SJSA1 (cell line): Measurements from ENCODE around the gene GABPB2. TPM values are rescaled to one million over a fixed set of nuclear protein-coding genes. Genes with fewer than 3 reads are reported as not detected.

Source experiments
- DNase-seq, 2 experiments: peaks; one replicate each; pipeline ENCODE4 v3.0.0-alpha.2; 2015 to 2020; ENCODE audit warnings: low spot score in 2 of 2, low read depth in 1 of 2
- H3K27ac ChIP-seq: fragments of 250-450 bp; sonication (Bioruptor Pico); 2 replicates; pipeline ENCODE4 v1.5.1; 2020; ENCODE audit warnings: mild to moderate bottlenecking, moderate library complexity
- H3K27me3 ChIP-seq: fragments of 250-450 bp; sonication (Bioruptor Pico); replicated peaks from 2 replicates; pipeline ENCODE4 v1.5.1; 2020; ENCODE audit warnings: mild to moderate bottlenecking, moderate library complexity
- H3K36me3 ChIP-seq: fragments of 250-450 bp; sonication (Bioruptor Pico); 2 replicates; pipeline ENCODE4 v1.5.1; 2020; ENCODE audit warnings: mild to moderate bottlenecking
- H3K4me1 ChIP-seq: fragments of 250-450 bp; sonication (Bioruptor Pico); replicated peaks from 2 replicates; pipeline ENCODE4 v1.6.1; 2021; ENCODE audit warnings: mild to moderate bottlenecking
- H3K4me3 ChIP-seq: fragments of 250-450 bp; sonication (Bioruptor Pico); 2 replicates; pipeline ENCODE4 v1.5.1; 2020; ENCODE audit warnings: mild to moderate bottlenecking
- H3K9me3 ChIP-seq: fragments of 250-450 bp; sonication (Bioruptor Pico); replicated peaks from 2 replicates; pipeline ENCODE4 v1.5.1; 2020; ENCODE audit warnings: mild to moderate bottlenecking
- total RNA-seq: library from RNA; depleted of rRNA; stranded (reverse); fragments of >200 nt; shearing (Covaris generic); gene quantifications from 2 replicates; pipeline ENCODE4 v1.2.3, GENCODE V29; 2014

Gene GABPB2
- total RNA-seq, 1 experiment from 2014 or later, result 9.3 TPM

DNA sequence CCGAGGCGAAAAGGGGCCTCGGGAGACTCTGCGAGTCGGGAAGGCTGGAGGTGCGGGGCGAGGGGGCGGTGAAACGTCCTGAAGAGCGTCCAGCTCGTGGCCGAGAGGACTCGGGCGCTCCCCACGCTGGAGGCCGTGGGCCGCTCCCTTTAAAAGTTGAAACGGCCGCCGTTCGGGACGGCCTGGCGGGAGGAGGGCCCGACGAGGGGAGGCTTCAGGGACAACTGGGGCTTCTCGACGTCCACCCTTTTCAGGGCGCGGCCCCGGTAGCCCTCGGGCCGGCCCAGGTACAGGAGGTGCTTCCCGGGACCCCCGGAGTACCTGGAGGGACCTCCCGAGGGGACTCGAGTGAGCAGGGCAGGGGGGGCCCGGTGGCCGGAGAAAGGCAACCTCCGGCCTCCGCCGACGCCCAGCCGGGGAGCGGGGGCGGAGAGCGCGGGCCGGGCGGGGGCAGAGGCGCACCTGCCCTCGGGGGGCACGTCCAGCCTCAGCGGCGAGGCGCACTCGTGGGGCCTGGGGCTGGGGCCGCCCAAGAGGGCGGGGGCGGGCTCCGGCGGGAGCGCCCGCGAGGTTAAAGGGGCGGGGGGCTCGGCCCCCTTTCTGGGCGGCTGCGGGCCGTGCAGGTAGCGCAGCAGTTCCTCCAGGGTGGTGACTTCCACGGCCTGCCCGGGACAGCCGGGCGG is 61.9 kb downstream of the GABPB2 start:
- no peaks in the 10 kb centered on the region for H3K36me3 ChIP-seq
- no peak for DNase-seq
- H3K9me3 ChIP-seq, result no peaks in the 10 kb centered on the region
- H3K4me1 ChIP-seq, result no peaks in the 10 kb centered on the region
- no peak overlapping the region for H3K27ac ChIP-seq
- no peak overlapping the region for H3K4me3 ChIP-seq
- H3K27me3 ChIP-seq, result no peaks in the 10 kb centered on the region

GRCh38 chr1:151133018-151133806 is 62.7 kb downstream of the GABPB2 start:
- DNase-seq, result no peak
- H3K27ac ChIP-seq, result no peak overlapping the region
- H3K36me3 ChIP-seq, result no peaks in the 10 kb centered on the region
- H3K4me1 ChIP-seq, result no peaks in the 10 kb centered on the region
- H3K9me3 ChIP-seq, result no peaks in the 10 kb centered on the region
- no peak overlapping the region for H3K4me3 ChIP-seq
- H3K27me3 ChIP-seq, result no peaks in the 10 kb centered on the region

DNA sequence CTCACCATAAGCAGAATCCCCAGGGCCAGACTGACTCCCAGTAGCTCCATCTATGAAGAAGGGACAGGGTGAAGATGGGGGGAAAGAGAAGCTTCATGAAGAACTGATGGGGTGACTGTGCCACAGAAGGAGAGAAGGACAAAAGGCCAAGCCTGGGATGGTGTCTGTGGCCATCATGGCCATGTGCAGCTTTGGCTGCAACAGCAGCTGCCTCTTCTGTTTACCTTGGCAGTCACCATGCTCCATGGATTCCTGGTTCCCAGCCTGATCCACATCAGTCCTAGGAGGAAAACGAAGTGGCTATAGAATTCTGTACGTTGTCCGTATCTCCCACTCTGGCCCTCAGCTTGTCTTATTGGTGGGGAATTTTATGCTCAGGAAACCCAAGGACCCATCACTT is 63.8 kb downstream of the GABPB2 start:
- Histone ChIP-seq H3K27me3 (no peaks in the 10 kb centered on the region), H3K4me3 (no peak overlapping the region)
- DNase-seq, result no peak

DNA sequence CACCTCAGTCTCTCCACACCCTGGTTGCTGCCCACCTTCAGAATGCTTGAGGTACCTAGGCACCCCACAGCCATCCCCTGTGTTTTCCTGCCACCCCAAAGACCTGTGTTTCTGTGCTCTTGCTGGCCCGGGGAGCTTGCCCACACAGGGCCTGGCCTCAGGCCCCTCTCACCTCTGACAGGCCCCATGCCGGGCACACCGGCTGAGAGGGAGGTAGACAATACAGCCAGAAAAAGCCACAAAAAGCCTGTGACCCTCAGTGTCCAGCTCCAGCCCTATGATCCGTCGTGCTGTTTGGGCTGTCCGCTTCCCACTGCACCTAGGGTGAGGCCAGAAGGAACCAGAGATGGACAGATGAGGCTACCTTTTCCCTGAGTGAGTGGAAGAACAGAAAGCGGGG is 64.4 kb downstream of the GABPB2 start:
- H3K36me3 ChIP-seq, result no peaks in the 10 kb centered on the region
- no peaks in the 10 kb centered on the region for H3K4me1 ChIP-seq
- no peaks in the 10 kb centered on the region for H3K27me3 ChIP-seq
- no peak overlapping the region for H3K27ac ChIP-seq
- DNase-seq, result no peak
- H3K9me3 ChIP-seq, result no peaks in the 10 kb centered on the region
- H3K4me3 ChIP-seq, result no peak overlapping the region

More for the DNA sequence above, 63.8 kb downstream of the GABPB2 start:
- no peaks in the 10 kb centered on the region for H3K36me3 ChIP-seq
- H3K27ac ChIP-seq, result no peak overlapping the region
- no peaks in the 10 kb centered on the region for H3K9me3 ChIP-seq
- H3K4me1 ChIP-seq, result no peaks in the 10 kb centered on the region

GRCh38 chr1:151135433-151136385 is 65.1 kb downstream of the GABPB2 start:
- DNase-seq, result no peak

DNA sequence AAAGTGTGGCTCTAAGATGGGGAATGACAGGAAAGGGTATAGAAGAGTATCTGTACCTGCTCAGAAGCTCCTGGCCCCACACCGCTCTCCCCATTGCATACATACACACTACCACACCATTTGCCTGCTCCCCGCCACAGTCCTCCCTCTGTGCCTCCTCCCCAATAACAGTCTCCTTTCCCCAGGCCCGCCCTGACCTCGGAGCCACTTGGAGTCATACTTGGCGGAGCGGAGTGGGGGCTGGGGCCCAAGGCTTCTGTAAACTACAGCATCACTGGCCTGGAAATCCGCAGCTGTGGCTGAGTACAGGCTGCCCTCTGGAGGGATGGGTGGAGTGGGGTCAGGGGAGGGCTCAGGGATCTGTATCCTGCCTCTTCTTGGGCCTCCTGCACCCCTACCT is 67.2 kb downstream of the GABPB2 start:
- H3K27ac ChIP-seq, result no peak overlapping the region
- no peaks in the 10 kb centered on the region for H3K36me3 ChIP-seq
- no peaks in the 10 kb centered on the region for H3K4me1 ChIP-seq
- H3K9me3 ChIP-seq, result no peaks in the 10 kb centered on the region
- H3K4me3 ChIP-seq, result no peak overlapping the region
- H3K27me3 ChIP-seq, result no peaks in the 10 kb centered on the region
- DNase-seq, result no peak

More at GRCh38 chr1:151135433-151136385, 65.1 kb downstream of the GABPB2 start:
- H3K27ac ChIP-seq, result no peak overlapping the region
- no peaks in the 10 kb centered on the region for H3K36me3 ChIP-seq
- no peaks in the 10 kb centered on the region for H3K4me1 ChIP-seq
- no peaks in the 10 kb centered on the region for H3K27me3 ChIP-seq
- no peak overlapping the region for H3K4me3 ChIP-seq
- no peaks in the 10 kb centered on the region for H3K9me3 ChIP-seq

GRCh38 chr1:151142411-151143056 is 72.0 kb downstream of the GABPB2 start:
- DNase-seq, result no peak
- Histone ChIP-seq H3K27me3 (no peaks in the 10 kb centered on the region), H3K4me3 (no peak overlapping the region), H3K4me1 (peaks cover 12% of the 10 kb centered on the region), H3K27ac (no peak overlapping the region), H3K9me3 (no peaks in the 10 kb centered on the region), H3K36me3 (no peaks in the 10 kb centered on the region)

DNA sequence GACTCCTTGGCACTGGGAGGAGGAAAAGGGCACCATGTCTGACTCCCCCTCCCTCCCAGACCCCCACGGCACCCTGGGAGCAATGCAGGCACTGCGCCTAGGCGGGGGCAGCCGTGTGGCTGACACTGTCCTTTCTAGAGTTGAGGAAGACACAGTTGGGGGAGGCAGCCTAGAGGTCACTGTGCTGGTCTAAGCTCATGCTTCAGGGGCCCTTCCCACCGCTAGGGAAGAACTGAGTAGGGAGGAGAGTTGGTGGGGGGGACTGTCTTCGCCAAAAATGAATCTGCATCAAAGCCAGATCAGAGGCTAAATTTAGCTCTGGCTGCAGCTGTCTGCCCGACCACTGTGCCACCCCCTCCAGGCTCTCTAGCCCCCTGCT is 72.5 kb downstream of the GABPB2 start:
- no peaks in the 10 kb centered on the region for H3K9me3 ChIP-seq
- no peak for DNase-seq
- peaks cover 16% of the 10 kb centered on the region for H3K4me1 ChIP-seq
- no peak overlapping the region for H3K4me3 ChIP-seq
- H3K27me3 ChIP-seq, result no peaks in the 10 kb centered on the region
- no peak overlapping the region for H3K27ac ChIP-seq
- no peaks in the 10 kb centered on the region for H3K36me3 ChIP-seq

GRCh38 chr1:151143986-151144385 is 73.4 kb downstream of the GABPB2 start:
- Histone ChIP-seq H3K27me3 (no peaks in the 10 kb centered on the region), H3K36me3 (no peaks in the 10 kb centered on the region), H3K27ac (no peak overlapping the region), H3K4me1 (peaks cover 16% of the 10 kb centered on the region), H3K4me3 (no peak overlapping the region), H3K9me3 (no peaks in the 10 kb centered on the region)
- DNase-seq, result no peak

GRCh38 chr1:151144474-151145303 is 74.1 kb downstream of the GABPB2 start:
- Histone ChIP-seq H3K36me3 (no peaks in the 10 kb centered on the region), H3K27ac (no peak overlapping the region), H3K27me3 (no peaks in the 10 kb centered on the region), H3K4me1 (peaks cover 16% of the 10 kb centered on the region), H3K4me3 (no peak overlapping the region), H3K9me3 (no peaks in the 10 kb centered on the region)
- DNase-seq, result no peak

GRCh38 chr1:151145304-151146071 is 74.9 kb downstream of the GABPB2 start:
- Histone ChIP-seq H3K27me3 (no peaks in the 10 kb centered on the region), H3K27ac (no peak overlapping the region), H3K36me3 (no peaks in the 10 kb centered on the region), H3K9me3 (no peaks in the 10 kb centered on the region), H3K4me1 (peaks cover 16% of the 10 kb centered on the region), H3K4me3 (peak overlapping the region; percentile 45; the same call in 1 of the 2 replicates)
- DNase-seq, result no peak

DNA sequence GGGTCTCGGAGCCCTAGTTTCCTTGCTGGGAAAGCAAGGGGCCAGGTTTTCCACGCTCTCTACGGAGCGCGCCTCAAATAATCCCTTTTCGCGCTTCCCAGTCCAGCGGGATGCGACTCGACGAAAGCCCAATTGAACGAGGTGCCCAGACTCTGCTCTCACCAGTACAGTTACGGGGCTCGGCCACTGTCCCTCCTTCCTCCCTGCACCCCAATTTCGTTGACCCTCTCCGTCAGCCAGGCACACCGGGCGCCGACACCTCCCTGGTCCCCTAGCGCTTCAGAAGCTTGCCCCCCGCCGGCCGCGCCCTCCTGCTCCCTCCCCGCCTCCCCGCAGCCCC is 75.5 kb downstream of the GABPB2 start:
- no peak overlapping the region for H3K27ac ChIP-seq
- peak overlapping the region; percentile 45 for H3K4me3 ChIP-seq
- DNase-seq, result no peak
- no peaks in the 10 kb centered on the region for H3K27me3 ChIP-seq
- no peaks in the 10 kb centered on the region for H3K9me3 ChIP-seq
- no peaks in the 10 kb centered on the region for H3K36me3 ChIP-seq
- peaks cover 16% of the 10 kb centered on the region for H3K4me1 ChIP-seq
